Measurements from ENCODE around the gene DACH1. TPM values are rescaled to one million over a fixed set of nuclear protein-coding genes. Genes with fewer than 3 reads are reported as not detected.

Gene DACH1
- total and polyA plus RNA-seq, 2 donors (not counting 3 experiments of a cell fraction or from before 2014, with no cell fraction given), result 8.6 to 28.3 TPM

DNA sequence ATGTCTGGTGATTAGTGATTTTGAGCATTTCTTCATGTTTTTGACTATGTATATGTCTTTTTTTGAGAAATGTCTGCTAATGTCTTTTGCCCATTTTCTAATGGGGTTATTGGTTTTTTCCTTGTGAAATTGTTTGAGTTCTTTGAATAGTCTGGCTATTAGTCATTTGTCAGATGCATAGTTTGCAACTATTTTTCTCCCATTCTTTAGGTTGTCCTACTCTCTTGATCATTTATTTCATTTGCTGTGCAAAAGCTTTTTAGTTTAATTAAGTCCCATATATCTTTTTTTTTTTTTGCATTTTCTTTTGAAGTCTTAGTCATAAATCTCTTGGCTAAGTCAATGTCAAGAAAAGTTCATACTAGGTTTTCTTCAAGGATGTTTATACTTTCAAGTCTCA lies 449.8 kb downstream of the DACH1 start:
- H3K36me3 ChIP-seq (ENCODE audit: control insufficient read depth in 2 of 2, extremely low read depth in 1 of 2, insufficient read depth in 2 of 2, low read length in 2 of 2), result no peaks in the 10 kb centered on the region

DNA sequence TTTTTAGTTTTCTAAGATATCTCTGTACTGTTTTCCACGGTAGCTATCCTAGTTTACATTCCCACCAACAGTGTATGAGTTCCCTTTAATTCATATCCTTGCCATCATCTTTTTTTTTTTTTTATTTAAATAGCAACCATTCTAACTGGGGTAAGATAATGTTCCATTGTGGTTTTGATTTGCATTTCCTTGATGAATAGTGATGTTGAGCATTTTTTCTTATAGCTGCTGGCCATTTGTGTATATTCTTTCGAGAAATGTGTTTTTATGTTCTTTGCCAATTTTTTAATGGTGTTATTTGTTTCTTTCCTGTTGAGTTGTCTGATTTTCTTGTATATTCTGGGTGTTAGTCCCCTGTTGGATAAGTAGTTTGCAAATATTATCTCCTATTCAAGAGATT lies 454.8 kb downstream of the DACH1 start:
- POLR2A ChIA-PET, result no interaction called here

More for the DNA sequence above, 449.8 kb downstream of the DACH1 start:
- BruUV-seq (replicated peaks), result no TSS peak
- H3K9me3 ChIP-seq (replicated peaks; ENCODE audit: control insufficient read depth, insufficient read depth, low read length), result no peaks in the 10 kb centered on the region
- DNase-seq (ENCODE audit: low read depth, low spot score) (peak; percentile 6), FAIRE-seq (no peak)
- ChIA-PET POLR2A (no interaction called here), CTCF (no interaction called here)
- H3K27me3 ChIP-seq (ENCODE audit: control insufficient read depth in 2 of 2, insufficient read depth in 2 of 2, low read length in 2 of 2), result no peaks in the 10 kb centered on the region
- H4K20me1 ChIP-seq (replicated peaks; ENCODE audit: control insufficient read depth, extremely low read depth, insufficient read depth, low read length), result no peaks in the 10 kb centered on the region
- H3K79me2 ChIP-seq (ENCODE audit: control insufficient read depth, insufficient read depth, low read length), result no peaks in the 10 kb centered on the region
- TF ChIP-seq JUN (IDR thresholded peaks at IDR 0.05; ENCODE audit: borderline replicate concordance, insufficient read depth, insufficient read length, low read depth) (no peak), EZH2 (IDR thresholded peaks at IDR 0.05; ENCODE audit: borderline replicate concordance, low read depth, low read length, severe bottlenecking) (no peak)
- H3K9ac ChIP-seq (replicated peaks; ENCODE audit: extremely low read depth, insufficient read depth, low read length), result no peak overlapping the region
- H3K4me2 ChIP-seq (ENCODE audit: insufficient read depth, low read length), result no peak overlapping the region
- dilution Hi-C loops (cut with MboI; ENCODE audit: extremely low pct_ligation_motif_present, low sequenced_read_pairs), result no loop called here
- no peak overlapping the region for H3K4me3 ChIP-seq (replicated peaks in 1 of 3; ENCODE audit: insufficient read depth in 1 of 3, low read depth in 1 of 3, low read length in 3 of 3)
- intact Hi-C loops (cut with micrococcal nuclease), result no loop called here
- H3K9me1 ChIP-seq (replicated peaks; ENCODE audit: control insufficient read depth, extremely low read depth, insufficient read depth, low read length), result no peaks in the 10 kb centered on the region
- no peaks in the 10 kb centered on the region for H3K4me1 ChIP-seq (ENCODE audit: control insufficient read depth, extremely low read depth, insufficient read depth, low read length)
- no peak overlapping the region for H2AFZ ChIP-seq (ENCODE audit: low read depth, low read length)
- H3K27ac ChIP-seq (ENCODE audit: insufficient read depth, low read depth, low read length), result no peak overlapping the region

More for the DNA sequence above, 454.8 kb downstream of the DACH1 start:
- no peak for FAIRE-seq
- intact Hi-C loops (cut with micrococcal nuclease) (no loop called here), dilution Hi-C loops (cut with MboI; ENCODE audit: extremely low pct_ligation_motif_present, low sequenced_read_pairs) (no loop called here)
- Histone ChIP-seq H3K36me3 (ENCODE audit: control insufficient read depth in 2 of 2, extremely low read depth in 1 of 2, insufficient read depth in 2 of 2, low read length in 2 of 2) (no peaks in the 10 kb centered on the region), H3K9me1 (replicated peaks; ENCODE audit: control insufficient read depth, extremely low read depth, insufficient read depth, low read length) (no peaks in the 10 kb centered on the region), H3K27ac (ENCODE audit: insufficient read depth, low read depth, low read length) (no peak overlapping the region), H3K9me3 (replicated peaks; ENCODE audit: control insufficient read depth, insufficient read depth, low read length) (no peaks in the 10 kb centered on the region), H3K4me2 (ENCODE audit: insufficient read depth, low read length) (no peak overlapping the region), H3K27me3 (ENCODE audit: control insufficient read depth in 2 of 2, insufficient read depth in 2 of 2, low read length in 2 of 2) (no peaks in the 10 kb centered on the region), H3K4me3 (replicated peaks in 1 of 3; ENCODE audit: insufficient read depth in 1 of 3, low read depth in 1 of 3, low read length in 3 of 3) (no peak overlapping the region), H3K79me2 (ENCODE audit: control insufficient read depth, insufficient read depth, low read length) (no peaks in the 10 kb centered on the region), H3K4me1 (ENCODE audit: control insufficient read depth, extremely low read depth, insufficient read depth, low read length) (no peaks in the 10 kb centered on the region), H2AFZ (ENCODE audit: low read depth, low read length) (no peak overlapping the region), H3K9ac (replicated peaks; ENCODE audit: extremely low read depth, insufficient read depth, low read length) (no peak overlapping the region), H4K20me1 (replicated peaks; ENCODE audit: control insufficient read depth, extremely low read depth, insufficient read depth, low read length) (no peaks in the 10 kb centered on the region)
- no peak for DNase-seq (ENCODE audit: low read depth, low spot score)
- CTCF ChIA-PET, result no interaction called here
- no TSS peak for BruUV-seq (replicated peaks)
- no peak for TF ChIP-seq FOS (IDR thresholded peaks at IDR 0.05; ENCODE audit: borderline replicate concordance, insufficient read depth, low read length)
- no peak for TF ChIP-seq POLR2AphosphoS5 (IDR thresholded peaks at IDR 0.05; ENCODE audit: insufficient read depth, low read depth, low read length)
- no peak for TF ChIP-seq MYC (IDR thresholded peaks at IDR 0.05; ENCODE audit: low read depth, low read length)
- no peak for TF ChIP-seq POLR2A (IDR thresholded peaks at IDR 0.05; ENCODE audit: low read depth, low read length)
- no peak for TF ChIP-seq MAX (IDR thresholded peaks at IDR 0.05; ENCODE audit: insufficient read depth, insufficient read length)

Data from endothelial cell of umbilical vein (primary cell).